ENCODE measurements around the gene LYRM4.

The LYRM4 gene

GRCh38 chr6:5146398-5146797, 114.4 kb downstream of the LYRM4 start:
- no peak for DNase-seq (ENCODE audit: low read depth, low spot score)

GRCh38 chr6:5143634-5144311, 117.0 kb downstream of the LYRM4 start:
- DNase-seq (ENCODE audit: low read depth, low spot score): peak; percentile 60

- DNase-seq (ENCODE audit: low read depth, low spot score): no peak
These were observed 117.8 kb downstream of the LYRM4 start for GRCh38 chr6:5142915-5143314.

GRCh38 chr6:5142131-5142530, 118.6 kb downstream of the LYRM4 start:
- DNase-seq (ENCODE audit: low read depth, low spot score): no peak

GRCh38 chr6:5141046-5141445, 119.7 kb downstream of the LYRM4 start:
- no peak for DNase-seq (ENCODE audit: low read depth, low spot score)

- no peak for DNase-seq (ENCODE audit: low read depth, low spot score)
These were observed 120.7 kb downstream of the LYRM4 start for GRCh38 chr6:5139828-5140771.

GRCh38 chr6:5138995-5139827, 121.5 kb downstream of the LYRM4 start:
- no peak for DNase-seq (ENCODE audit: low read depth, low spot score)

GRCh38 chr6:5136851-5137250, 123.9 kb downstream of the LYRM4 start:
- no peak for DNase-seq (ENCODE audit: low read depth, low spot score)

- DNase-seq (ENCODE audit: low read depth, low spot score): no peak
These were observed 124.9 kb downstream of the LYRM4 start for GRCh38 chr6:5135788-5136376.

GRCh38 chr6:5133943-5134342, 126.8 kb downstream of the LYRM4 start:
- DNase-seq (ENCODE audit: low read depth, low spot score): no peak

GRCh38 chr6:5132731-5133130, 128.0 kb downstream of the LYRM4 start:
- no peak for DNase-seq (ENCODE audit: low read depth, low spot score)

- no peak for DNase-seq (ENCODE audit: low read depth, low spot score)
These were observed 130.4 kb downstream of the LYRM4 start for GRCh38 chr6:5130135-5130866.

- DNase-seq (ENCODE audit: low read depth, low spot score): no peak
These were observed 132.4 kb downstream of the LYRM4 start for GRCh38 chr6:5128351-5128750.

GRCh38 chr6:5127106-5127687, 133.6 kb downstream of the LYRM4 start:
- DNase-seq (ENCODE audit: low read depth, low spot score): no peak

GRCh38 chr6:5126214-5126613, 134.5 kb downstream of the LYRM4 start:
- DNase-seq (ENCODE audit: low read depth, low spot score): no peak

- DNase-seq (ENCODE audit: low read depth, low spot score): no peak
These were observed 135.4 kb downstream of the LYRM4 start for GRCh38 chr6:5125152-5126006.

GRCh38 chr6:5124526-5124925, 136.2 kb downstream of the LYRM4 start:
- DNase-seq (ENCODE audit: low read depth, low spot score): no peak

GRCh38 chr6:5123296-5124143, 137.2 kb downstream of the LYRM4 start:
- DNase-seq (ENCODE audit: low read depth, low spot score): no peak

Data from activated naive CD8-positive, alpha-beta T cell treated with anti-CD3 and anti-CD28 coated beads, Interleukin-2, amount 50 U/mL, for 16 hours (primary cell).